Measurements from ENCODE around the gene UBR1. TPM values are rescaled to one million over a fixed set of nuclear protein-coding genes. Genes with fewer than 3 reads are reported as not detected.

UBR1 gene
- total RNA-seq, 1 donor from 2014 or later, result 48.9 TPM

- DNase-seq (peak; percentile 19), ATAC-seq (ENCODE audit: low read depth) (no peak)
- Mint-ChIP-seq H3K4me1 (peaks cover 28% of the 10 kb centered on the region), H3K36me3 (ENCODE audit: low read depth) (peaks cover 8% of the 10 kb centered on the region), H3K4me3 (peak overlapping the region; percentile 98), H3K27ac (peak overlapping the region; percentile 91), H3K9me3 (no peaks in the 10 kb centered on the region), H3K27me3 (no peaks in the 10 kb centered on the region)
- no peak for TF ChIP-seq CTCF (IDR thresholded peaks at IDR 0.05)
- ChIA-PET CTCF (no interaction called here), POLR2A (no interaction called here)
- intact Hi-C loops (cut with micrococcal nuclease), result loop anchor here (1.0 to 10.0 kb wide), 6 partner anchors 184 to 649 kb away; partner anchors contain the start of genes CDAN1, GANC, HAUS2 and LCMT2
Observed at GRCh38 chr15:42921342-42921731, 184.5 kb downstream of the UBR1 start.

- Mint-ChIP-seq H3K4me1 (peaks cover 34% of the 10 kb centered on the region), H3K27me3 (no peaks in the 10 kb centered on the region), H3K27ac (peak within 1 kb of the TSS; percentile 91), H3K4me3 (peak within 1 kb of the TSS; percentile 98), H3K9me3 (no peaks in the 10 kb centered on the region), H3K36me3 (ENCODE audit: low read depth) (peaks cover 8% of the 10 kb centered on the region)
- intact Hi-C loops (cut with micrococcal nuclease), result loop anchor here (1.0 to 10.0 kb wide), 6 partner anchors 183 to 648 kb away; partner anchors contain the start of genes CDAN1, GANC, HAUS2 and LCMT2
- ATAC-seq (ENCODE audit: low read depth) (peak; percentile 94), DNase-seq (peak; percentile 88)
- ChIA-PET CTCF (no interaction called here), POLR2A (no interaction called here)
- TF ChIP-seq CTCF (IDR thresholded peaks at IDR 0.05), result no peak
Observed at GRCh38 chr15:42920519-42921341, 185.1 kb downstream of the UBR1 start, which contains the start of gene TTBK2. Gene TTBK2 (minus strand): TSS chr15:42920778. CDS start chr15:42878617, 42,161 bp downstream.

- DNase-seq (no peak), ATAC-seq (ENCODE audit: low read depth) (peak; percentile 23)
- Mint-ChIP-seq H3K4me1 (peaks cover 41% of the 10 kb centered on the region), H3K27ac (peak overlapping the region; percentile 79), H3K4me3 (peak overlapping the region; percentile 98), H3K36me3 (ENCODE audit: low read depth) (peaks cover 8% of the 10 kb centered on the region), H3K9me3 (no peaks in the 10 kb centered on the region), H3K27me3 (no peaks in the 10 kb centered on the region)
- intact Hi-C loops (cut with micrococcal nuclease), result loop anchor here (2.0 to 10.0 kb wide), 3 partner anchors 202 to 647 kb away; partner anchors contain the start of genes GANC, SNAP23, TMEM87A and ZNF106
- CTCF ChIA-PET, result no interaction called here
- TF ChIP-seq CTCF (IDR thresholded peaks at IDR 0.05), result no peak
- POLR2A ChIA-PET, result no interaction called here
Observed at GRCh38 chr15:42919799-42920518, 185.9 kb downstream of the UBR1 start.

- ChIA-PET CTCF (no interaction called here), POLR2A (interaction anchor here (0.7 kb wide), 2 partner anchors 49 to 68 kb away, joined by 3 to 4 read pairs; no protein-coding TSS in a partner anchor)
- no peak for ATAC-seq (ENCODE audit: low read depth)
Observed at GRCh38 chr15:42919308-42919707, 186.5 kb downstream of the UBR1 start.

More at GRCh38 chr15:42919308-42919707, 186.5 kb downstream of the UBR1 start:
- no peaks in the 10 kb centered on the region for H3K27me3 Mint-ChIP-seq
- H3K4me3 Mint-ChIP-seq, result peak overlapping the region; percentile 98
- DNase-seq, result no peak
- no peak for TF ChIP-seq CTCF (IDR thresholded peaks at IDR 0.05)
- peak overlapping the region; percentile 79 for H3K27ac Mint-ChIP-seq
- H3K4me1 Mint-ChIP-seq, result peaks cover 45% of the 10 kb centered on the region
- intact Hi-C loops (cut with micrococcal nuclease), result no loop called here
- no peaks in the 10 kb centered on the region for H3K9me3 Mint-ChIP-seq
- peaks cover 8% of the 10 kb centered on the region for H3K36me3 Mint-ChIP-seq (ENCODE audit: low read depth)
